Measurements from ENCODE around the gene HJURP.

HJURP gene

DNA sequence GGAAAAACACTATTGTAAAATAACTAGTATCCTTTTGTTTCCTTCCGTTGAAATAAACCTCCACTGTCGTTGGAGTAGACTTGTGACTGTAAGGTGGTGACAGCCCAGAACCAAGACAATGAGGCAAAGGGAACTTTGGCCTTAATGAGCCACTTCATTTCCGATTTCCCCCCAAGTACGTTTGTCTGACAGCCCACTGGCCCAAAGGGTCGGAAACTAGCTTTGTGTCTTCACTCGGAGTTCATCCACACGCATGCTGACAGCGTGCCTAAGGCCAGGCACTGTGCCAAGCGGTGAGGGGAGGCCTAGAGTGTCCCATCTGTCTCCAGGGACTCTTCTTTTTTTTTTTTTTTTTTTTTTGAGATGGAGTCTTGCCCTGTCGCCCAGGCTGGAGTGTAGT lies 21.0 kb downstream of the HJURP start:
- H2AK5ac ChIP-seq (ENCODE audit: low read length) = no peak overlapping the region
- no peaks in the 10 kb centered on the region for H3K79me1 ChIP-seq (ENCODE audit: low read length)
- H3K79me2 ChIP-seq (ENCODE audit: control insufficient read depth, insufficient read depth, low read length, poor library complexity) = no peaks in the 10 kb centered on the region
- peaks cover 19 to 26% of the 10 kb centered on the region in 2 experiments for H3K36me3 ChIP-seq (ENCODE audit: control insufficient read depth in 1 of 2, insufficient read depth in 2 of 2, low read length in 2 of 2)
- no peak overlapping the region for H2BK5ac ChIP-seq (ENCODE audit: low read depth, low read length, poor library complexity)
- no peak overlapping the region for H3K18ac ChIP-seq (ENCODE audit: low read length)
- H3K9ac ChIP-seq (ENCODE audit: low read length) = no peak overlapping the region
- H4K12ac ChIP-seq (ENCODE audit: low read depth, low read length) = no peak overlapping the region
- no peaks in the 10 kb centered on the region for H3K27me3 ChIP-seq (ENCODE audit: insufficient read depth, low read length)
- no peak overlapping the region for H3K4me2 ChIP-seq (ENCODE audit: low read length)
- H2AFZ ChIP-seq (ENCODE audit: insufficient read depth, low read length, poor library complexity) = no peak overlapping the region
- H3K4me1 ChIP-seq (ENCODE audit: control insufficient read depth in 1 of 2, insufficient read depth in 2 of 2, low read length in 2 of 2) = no peaks in the 10 kb centered on the region
- H3K4me3 ChIP-seq (ENCODE audit: low read depth, low read length) = no peak overlapping the region
- H4K8ac ChIP-seq (ENCODE audit: low read depth, low read length) = no peak overlapping the region
- H3K9me3 ChIP-seq (ENCODE audit: insufficient read depth, low read depth, low read length) = peaks cover 3% of the 10 kb centered on the region
- no peak for DNase-seq
- H3K4ac ChIP-seq (ENCODE audit: low read depth, low read length) = no peak overlapping the region
- H3K27ac ChIP-seq (ENCODE audit: low read depth, low read length) = no peak overlapping the region
- H2BK12ac ChIP-seq (ENCODE audit: low read length) = no peak overlapping the region
- no peak overlapping the region for H4K91ac ChIP-seq (ENCODE audit: low read depth, low read length)
- H3K23ac ChIP-seq (ENCODE audit: low read length) = no peak overlapping the region
- no peak overlapping the region for H2BK120ac ChIP-seq (ENCODE audit: insufficient read depth, low read length, poor library complexity)
- no peak overlapping the region for H3K14ac ChIP-seq (ENCODE audit: low read length)
- no CpG with 5 or more reads among the region's 10 CpGs for WGBS (ENCODE audit: extremely low coverage, insufficient coverage, insufficient read length)

DNA sequence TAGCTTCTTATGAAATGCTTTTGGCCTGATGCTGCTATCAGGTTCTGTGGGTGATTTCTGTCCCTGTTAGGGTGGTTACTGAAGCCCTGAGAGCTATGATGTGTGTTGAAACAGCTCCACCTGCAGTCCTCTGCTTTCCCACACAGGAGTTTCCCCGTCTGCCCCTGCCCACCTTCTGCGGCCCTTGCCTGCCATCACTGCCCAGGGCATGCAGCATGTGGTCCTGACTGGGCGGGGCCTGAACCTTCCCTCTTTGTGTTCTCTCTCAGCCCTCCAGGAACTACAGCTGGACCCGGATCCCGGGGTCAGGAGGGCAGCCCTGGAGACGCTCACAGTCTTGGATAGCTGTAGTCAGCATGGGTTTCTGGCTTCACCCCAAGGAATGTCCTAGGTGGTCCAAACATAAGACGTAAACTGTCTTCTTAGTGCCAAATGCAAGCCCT lies 21.4 kb downstream of the HJURP start:
- H4K12ac ChIP-seq (ENCODE audit: low read depth, low read length) = no peak overlapping the region
- WGBS (ENCODE audit: extremely low coverage, insufficient coverage, insufficient read length) = no CpG with 5 or more reads among the region's 7 CpGs
- H3K23ac ChIP-seq (ENCODE audit: low read length) = no peak overlapping the region
- H2AK5ac ChIP-seq (ENCODE audit: low read length) = no peak overlapping the region
- no peak overlapping the region for H3K18ac ChIP-seq (ENCODE audit: low read length)
- no peak overlapping the region for H3K4me3 ChIP-seq (ENCODE audit: low read depth, low read length)
- no peak overlapping the region for H3K4ac ChIP-seq (ENCODE audit: low read depth, low read length)
- H3K27ac ChIP-seq (ENCODE audit: low read depth, low read length) = no peak overlapping the region
- no peaks in the 10 kb centered on the region for H3K4me1 ChIP-seq (ENCODE audit: control insufficient read depth in 1 of 2, insufficient read depth in 2 of 2, low read length in 2 of 2)
- peaks cover 16 to 22% of the 10 kb centered on the region in 2 experiments for H3K36me3 ChIP-seq (ENCODE audit: control insufficient read depth in 1 of 2, insufficient read depth in 2 of 2, low read length in 2 of 2)
- no peak overlapping the region for H2BK120ac ChIP-seq (ENCODE audit: insufficient read depth, low read length, poor library complexity)
- no peaks in the 10 kb centered on the region for H3K79me2 ChIP-seq (ENCODE audit: control insufficient read depth, insufficient read depth, low read length, poor library complexity)
- H2AFZ ChIP-seq (ENCODE audit: insufficient read depth, low read length, poor library complexity) = no peak overlapping the region
- H3K79me1 ChIP-seq (ENCODE audit: low read length) = no peaks in the 10 kb centered on the region
- no peak overlapping the region for H3K4me2 ChIP-seq (ENCODE audit: low read length)
- H3K9me3 ChIP-seq (ENCODE audit: insufficient read depth, low read depth, low read length) = peaks cover 3% of the 10 kb centered on the region
- no peak overlapping the region for H3K9ac ChIP-seq (ENCODE audit: low read length)
- DNase-seq = no peak
- no peak overlapping the region for H4K91ac ChIP-seq (ENCODE audit: low read depth, low read length)
- no peaks in the 10 kb centered on the region for H3K27me3 ChIP-seq (ENCODE audit: insufficient read depth, low read length)
- no peak overlapping the region for H2BK12ac ChIP-seq (ENCODE audit: low read length)
- H3K14ac ChIP-seq (ENCODE audit: low read length) = no peak overlapping the region
- no peak overlapping the region for H4K8ac ChIP-seq (ENCODE audit: low read depth, low read length)
- H2BK5ac ChIP-seq (ENCODE audit: low read depth, low read length, poor library complexity) = no peak overlapping the region

DNA sequence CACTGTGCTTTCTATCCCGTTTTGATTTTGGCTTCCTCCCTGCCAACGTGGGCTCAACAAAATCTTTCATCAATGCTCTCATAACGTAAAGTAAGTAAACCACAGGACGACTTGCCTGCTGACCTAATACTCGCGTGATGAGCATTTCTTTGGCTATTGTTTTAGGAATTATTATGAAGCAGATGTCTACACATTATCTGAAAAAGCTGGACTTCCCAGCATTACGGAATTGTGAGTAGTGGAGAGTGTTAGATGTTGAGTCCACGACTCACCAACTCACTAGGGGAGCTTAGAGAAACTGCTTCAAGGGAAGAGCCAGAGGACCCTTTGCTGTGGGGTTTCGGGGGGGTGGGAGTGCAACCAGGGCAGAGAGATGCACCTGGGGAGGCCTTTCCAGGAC lies 21.9 kb downstream of the HJURP start:
- no peak overlapping the region for H4K12ac ChIP-seq (ENCODE audit: low read depth, low read length)
- no CpG with 5 or more reads among the region's 9 CpGs for WGBS (ENCODE audit: extremely low coverage, insufficient coverage, insufficient read length)

DNA sequence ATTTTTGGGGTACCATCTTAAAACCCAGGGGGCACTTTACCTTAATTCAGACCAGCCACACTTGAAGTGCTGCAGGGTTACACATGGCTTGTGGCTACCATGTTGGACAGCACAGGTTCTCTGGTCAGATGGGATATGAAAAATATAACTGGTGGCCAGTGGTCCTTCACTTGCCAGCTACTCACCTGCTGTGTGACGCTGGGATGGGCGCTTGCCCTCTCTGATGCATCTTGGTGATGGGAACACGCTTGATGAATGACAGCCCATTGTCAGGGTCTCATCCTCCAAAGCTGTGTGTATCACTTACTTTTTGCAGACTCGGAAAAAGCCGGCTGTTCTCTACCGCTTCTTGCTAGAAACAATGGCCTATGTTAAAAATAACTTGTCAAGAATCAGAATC lies 22.5 kb downstream of the HJURP start:
- Histone ChIP-seq H2AK5ac (ENCODE audit: low read length) (no peak overlapping the region), H3K4me1 (ENCODE audit: control insufficient read depth in 1 of 2, insufficient read depth in 2 of 2, low read length in 2 of 2) (no peaks in the 10 kb centered on the region), H3K23ac (ENCODE audit: low read length) (no peak overlapping the region), H3K9ac (ENCODE audit: low read length) (no peak overlapping the region), H2AFZ (ENCODE audit: insufficient read depth, low read length, poor library complexity) (no peak overlapping the region), H4K91ac (ENCODE audit: low read depth, low read length) (no peak overlapping the region), H3K18ac (ENCODE audit: low read length) (no peak overlapping the region), H4K12ac (ENCODE audit: low read depth, low read length) (no peak overlapping the region), H3K4me3 (ENCODE audit: low read depth, low read length) (no peak overlapping the region), H4K8ac (ENCODE audit: low read depth, low read length) (no peak overlapping the region), H3K27ac (ENCODE audit: low read depth, low read length) (no peak overlapping the region), H3K36me3 (ENCODE audit: control insufficient read depth in 1 of 2, insufficient read depth in 2 of 2, low read length in 2 of 2) (peaks cover 16 to 19% of the 10 kb centered on the region in 2 experiments), H3K27me3 (ENCODE audit: insufficient read depth, low read length) (no peaks in the 10 kb centered on the region), H2BK5ac (ENCODE audit: low read depth, low read length, poor library complexity) (no peak overlapping the region), H2BK12ac (ENCODE audit: low read length) (no peak overlapping the region), H3K14ac (ENCODE audit: low read length) (no peak overlapping the region), H3K79me2 (ENCODE audit: control insufficient read depth, insufficient read depth, low read length, poor library complexity) (no peaks in the 10 kb centered on the region), H3K4ac (ENCODE audit: low read depth, low read length) (no peak overlapping the region), H3K79me1 (ENCODE audit: low read length) (no peaks in the 10 kb centered on the region), H2BK120ac (ENCODE audit: insufficient read depth, low read length, poor library complexity) (no peak overlapping the region), H3K9me3 (ENCODE audit: insufficient read depth, low read depth, low read length) (peaks cover 3% of the 10 kb centered on the region), H3K4me2 (ENCODE audit: low read length) (no peak overlapping the region)
- no peak for DNase-seq
- WGBS (ENCODE audit: extremely low coverage, insufficient coverage, insufficient read length) = no CpG with 5 or more reads among the region's 6 CpGs

More for the DNA sequence above, 21.9 kb downstream of the HJURP start:
- no peak overlapping the region for H4K91ac ChIP-seq (ENCODE audit: low read depth, low read length)
- H2AFZ ChIP-seq (ENCODE audit: insufficient read depth, low read length, poor library complexity) = no peak overlapping the region
- H3K14ac ChIP-seq (ENCODE audit: low read length) = no peak overlapping the region
- H2BK5ac ChIP-seq (ENCODE audit: low read depth, low read length, poor library complexity) = no peak overlapping the region
- H3K18ac ChIP-seq (ENCODE audit: low read length) = no peak overlapping the region
- no peak for DNase-seq
- no peak overlapping the region for H3K27ac ChIP-seq (ENCODE audit: low read depth, low read length)
- H3K4me2 ChIP-seq (ENCODE audit: low read length) = no peak overlapping the region
- no peak overlapping the region for H2AK5ac ChIP-seq (ENCODE audit: low read length)
- H3K79me1 ChIP-seq (ENCODE audit: low read length) = no peaks in the 10 kb centered on the region
- H3K4me3 ChIP-seq (ENCODE audit: low read depth, low read length) = no peak overlapping the region
- H2BK120ac ChIP-seq (ENCODE audit: insufficient read depth, low read length, poor library complexity) = no peak overlapping the region
- H3K36me3 ChIP-seq (ENCODE audit: control insufficient read depth in 1 of 2, insufficient read depth in 2 of 2, low read length in 2 of 2) = peaks cover 16 to 19% of the 10 kb centered on the region in 2 experiments
- no peaks in the 10 kb centered on the region for H3K27me3 ChIP-seq (ENCODE audit: insufficient read depth, low read length)
- no peak overlapping the region for H2BK12ac ChIP-seq (ENCODE audit: low read length)
- H3K4ac ChIP-seq (ENCODE audit: low read depth, low read length) = no peak overlapping the region
- peaks cover 3% of the 10 kb centered on the region for H3K9me3 ChIP-seq (ENCODE audit: insufficient read depth, low read depth, low read length)
- H3K23ac ChIP-seq (ENCODE audit: low read length) = no peak overlapping the region
- H4K8ac ChIP-seq (ENCODE audit: low read depth, low read length) = no peak overlapping the region
- no peak overlapping the region for H3K9ac ChIP-seq (ENCODE audit: low read length)
- H3K4me1 ChIP-seq (ENCODE audit: control insufficient read depth in 1 of 2, insufficient read depth in 2 of 2, low read length in 2 of 2) = no peaks in the 10 kb centered on the region
- H3K79me2 ChIP-seq (ENCODE audit: control insufficient read depth, insufficient read depth, low read length, poor library complexity) = no peaks in the 10 kb centered on the region
